ENCODE measurements around the gene TP53BP1.

DNA sequence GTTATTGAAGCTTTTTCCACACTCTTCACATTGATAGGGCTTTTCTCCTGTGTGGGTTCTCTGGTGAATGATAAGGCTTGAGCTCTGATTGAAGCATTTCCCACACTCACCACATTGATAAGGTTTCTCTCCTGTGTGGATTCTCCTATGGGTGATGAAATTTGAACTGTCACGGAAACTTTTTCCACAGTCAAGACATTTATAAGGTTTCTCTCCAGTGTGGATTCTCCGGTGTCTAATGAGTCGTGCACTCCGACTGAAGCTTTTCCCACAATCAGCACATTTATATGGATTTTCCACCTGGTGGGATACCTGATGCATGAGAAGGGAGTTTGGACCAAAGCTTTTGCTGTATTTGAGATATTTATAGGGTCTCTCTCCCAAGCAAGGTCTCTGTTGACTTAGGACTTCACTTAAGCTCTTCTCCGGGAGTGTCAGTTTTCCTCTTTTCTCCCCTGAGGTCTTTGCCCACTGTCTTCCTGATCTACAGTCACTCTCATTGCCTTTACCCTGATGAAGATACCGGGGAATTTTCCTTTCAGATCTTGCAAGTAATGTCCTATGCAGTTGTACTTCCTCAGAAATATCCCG is 131.5 kb downstream of the TP53BP1 start:
- no peak for TF ChIP-seq POLR2A (IDR thresholded peaks at IDR 0.05)
- TF ChIP-seq, protein P1, sequence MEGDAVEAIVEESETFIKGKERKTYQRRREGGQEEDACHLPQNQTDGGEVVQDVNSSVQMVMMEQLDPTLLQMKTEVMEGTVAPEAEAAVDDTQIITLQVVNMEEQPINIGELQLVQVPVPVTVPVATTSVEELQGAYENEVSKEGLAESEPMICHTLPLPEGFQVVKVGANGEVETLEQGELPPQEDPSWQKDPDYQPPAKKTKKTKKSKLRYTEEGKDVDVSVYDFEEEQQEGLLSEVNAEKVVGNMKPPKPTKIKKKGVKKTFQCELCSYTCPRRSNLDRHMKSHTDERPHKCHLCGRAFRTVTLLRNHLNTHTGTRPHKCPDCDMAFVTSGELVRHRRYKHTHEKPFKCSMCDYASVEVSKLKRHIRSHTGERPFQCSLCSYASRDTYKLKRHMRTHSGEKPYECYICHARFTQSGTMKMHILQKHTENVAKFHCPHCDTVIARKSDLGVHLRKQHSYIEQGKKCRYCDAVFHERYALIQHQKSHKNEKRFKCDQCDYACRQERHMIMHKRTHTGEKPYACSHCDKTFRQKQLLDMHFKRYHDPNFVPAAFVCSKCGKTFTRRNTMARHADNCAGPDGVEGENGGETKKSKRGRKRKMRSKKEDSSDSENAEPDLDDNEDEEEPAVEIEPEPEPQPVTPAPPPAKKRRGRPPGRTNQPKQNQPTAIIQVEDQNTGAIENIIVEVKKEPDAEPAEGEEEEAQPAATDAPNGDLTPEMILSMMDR (IDR thresholded peaks at IDR 0.05 in 4 of 5, conservative IDR thresholded peaks at IDR 0.05 in 1 of 5): no peak
